IPS DF 4.7 (cell line): ENCODE measurements around the gene CCDC85C.

Experiments used
- DNase-seq: peaks from one replicate; pipeline ENCODE4 v3.0.0-alpha.2; 2013; ENCODE audit warnings: low spot score; ENCODE audit errors: extremely low read depth

Gene CCDC85C

DNA sequence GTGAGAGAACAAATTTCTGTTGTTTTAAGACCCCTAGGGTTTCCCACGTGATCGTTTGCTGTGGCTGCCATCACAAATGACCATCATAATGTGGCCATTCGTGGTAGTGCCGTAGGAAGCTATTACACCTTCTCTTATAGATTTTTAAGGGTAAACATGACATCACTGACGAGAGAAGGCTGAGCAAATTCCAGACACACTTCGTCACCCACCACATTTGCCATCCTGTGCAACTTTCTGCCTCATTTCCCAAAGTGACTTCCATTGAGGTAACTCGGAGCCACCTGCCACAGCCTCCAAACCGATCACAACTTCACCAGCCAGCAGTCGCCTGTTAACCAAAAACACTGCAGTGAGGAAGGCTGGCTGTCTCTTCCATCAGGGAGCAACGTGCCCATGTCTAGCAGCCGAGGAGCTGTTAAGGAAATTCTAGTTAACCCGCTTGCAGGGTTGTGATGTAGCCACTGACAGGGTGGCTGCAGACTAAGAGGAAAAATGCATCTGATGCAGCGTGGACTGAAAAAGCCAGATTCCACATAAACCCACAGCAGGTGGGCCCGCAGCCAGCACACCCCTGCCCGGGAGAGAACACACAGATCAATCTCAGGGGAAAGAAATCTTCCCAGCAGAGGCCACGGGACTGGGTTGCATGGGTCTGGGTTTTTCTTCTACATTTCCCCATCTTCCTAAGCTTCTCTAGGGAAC lies 44.6 kb downstream of the CCDC85C start:
- no peak for DNase-seq

DNA sequence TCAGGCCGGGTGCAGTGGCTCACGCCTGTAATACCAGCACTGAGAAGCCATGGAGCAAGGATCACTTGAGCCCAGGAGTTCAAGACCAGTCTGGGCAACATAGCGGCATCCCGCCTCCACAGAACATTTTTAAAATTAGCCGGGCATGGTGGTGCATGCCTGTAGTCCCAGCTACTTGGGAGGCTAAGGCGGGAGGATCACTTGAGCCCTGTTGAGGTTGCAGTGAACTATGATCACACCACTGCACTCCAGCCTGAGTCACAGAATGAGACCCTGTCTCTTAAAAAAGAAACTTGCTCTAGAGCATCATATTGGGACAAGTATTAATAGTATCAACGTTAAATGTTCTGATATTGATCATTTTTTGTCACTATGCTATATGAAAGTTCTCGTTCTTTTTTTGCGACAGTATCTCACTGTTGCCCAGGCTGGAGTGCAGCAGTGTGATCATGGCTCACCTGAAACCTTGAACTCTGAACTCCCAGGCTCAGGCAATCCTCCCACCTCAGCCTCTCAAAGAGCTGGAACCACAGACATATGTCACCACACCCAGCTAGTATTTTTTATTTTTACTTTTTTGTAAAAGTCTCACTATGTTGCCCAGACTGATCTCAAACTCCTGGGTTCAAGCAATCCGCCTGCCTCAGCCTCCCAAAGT lies 47.7 kb downstream of the CCDC85C start:
- no peak for DNase-seq

DNA sequence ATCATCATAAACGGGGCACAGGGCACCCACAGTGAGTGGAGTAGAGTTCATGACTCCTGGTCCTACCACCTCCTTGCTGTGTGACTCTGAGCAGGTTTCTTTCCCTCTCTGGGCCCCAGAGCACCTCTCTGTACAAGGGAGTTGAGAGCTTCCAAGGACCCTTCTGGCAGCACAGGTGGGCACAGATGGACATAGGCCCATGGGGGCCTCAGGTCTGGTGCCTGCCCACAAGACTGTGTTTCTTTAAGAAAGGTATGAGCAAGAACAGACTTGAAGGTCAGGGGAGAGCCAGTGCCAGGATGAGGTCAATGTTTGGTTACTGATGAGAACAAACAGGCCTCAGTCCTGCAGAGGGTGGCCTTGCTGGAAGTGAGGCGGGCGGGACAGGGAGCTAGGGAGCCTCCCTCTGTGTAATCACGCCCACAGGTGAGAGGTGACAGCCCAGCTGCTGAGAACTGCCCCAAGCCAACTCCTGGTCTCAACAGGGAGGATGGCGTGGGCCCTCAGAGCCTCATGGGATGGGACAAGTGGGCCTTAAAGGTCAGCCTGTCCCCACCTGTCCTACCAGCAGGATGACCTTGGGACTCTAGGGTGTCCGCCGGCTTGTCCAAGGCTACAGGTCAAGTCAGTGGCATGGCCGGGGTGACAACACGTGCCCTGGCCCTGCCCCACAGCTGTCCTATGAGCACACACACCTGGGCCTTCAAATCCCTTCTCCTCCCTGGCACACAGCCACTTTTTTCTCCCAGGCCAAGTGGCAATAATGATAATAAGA lies 49.1 kb downstream of the CCDC85C start:
- DNase-seq, result no peak

DNA sequence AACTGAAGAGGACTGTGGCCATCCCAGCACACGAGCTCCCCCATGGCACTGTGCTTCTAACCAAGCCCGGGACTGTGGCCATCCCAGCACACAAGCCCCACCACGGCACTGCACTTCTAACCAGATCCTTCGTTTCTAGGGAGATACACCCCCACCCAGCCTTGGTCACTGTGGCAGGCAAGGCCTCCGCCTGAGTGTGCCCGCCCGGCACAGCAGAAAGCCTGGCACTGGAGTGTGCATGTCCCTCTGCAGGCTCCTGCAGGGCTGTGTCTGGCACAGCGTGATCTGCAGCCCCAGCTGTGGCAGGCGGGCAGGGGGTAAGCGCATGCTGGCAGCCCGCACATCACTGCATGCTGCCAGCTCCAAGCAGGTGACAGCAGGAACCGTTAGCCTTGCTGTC lies 49.8 kb downstream of the CCDC85C start:
- DNase-seq, result no peak

DNA sequence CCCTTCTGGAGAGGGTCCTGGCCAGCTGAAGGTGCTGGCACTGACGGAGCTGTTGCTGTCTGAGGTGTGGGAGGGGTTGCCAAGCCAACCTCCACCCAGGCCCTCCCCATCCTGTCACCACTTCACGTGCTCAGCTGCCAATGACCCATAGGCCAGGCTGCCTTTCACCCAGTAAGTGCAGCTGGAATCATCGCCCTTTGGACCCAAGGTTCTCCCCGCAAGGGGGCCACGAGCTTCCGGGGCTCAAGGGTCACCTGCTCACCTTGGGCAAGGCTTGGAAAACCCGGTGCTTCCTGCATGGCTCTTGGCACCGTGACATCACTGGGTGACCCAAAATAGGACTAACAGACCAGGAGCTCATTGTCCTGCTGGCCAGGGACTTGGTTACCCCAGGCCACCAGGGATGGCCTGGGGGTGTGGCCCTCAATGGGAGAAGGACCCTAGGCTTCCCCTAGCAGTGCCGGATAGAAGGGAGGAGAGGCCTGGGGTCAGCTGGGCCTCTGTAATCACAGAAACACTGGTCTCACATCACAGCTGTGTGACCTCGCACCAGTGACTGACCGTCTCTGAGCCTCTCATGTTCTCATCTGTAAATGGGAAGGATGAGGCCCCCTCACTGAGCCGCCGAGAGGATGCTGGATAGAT lies 51.3 kb downstream of the CCDC85C start:
- DNase-seq, result no peak

DNA sequence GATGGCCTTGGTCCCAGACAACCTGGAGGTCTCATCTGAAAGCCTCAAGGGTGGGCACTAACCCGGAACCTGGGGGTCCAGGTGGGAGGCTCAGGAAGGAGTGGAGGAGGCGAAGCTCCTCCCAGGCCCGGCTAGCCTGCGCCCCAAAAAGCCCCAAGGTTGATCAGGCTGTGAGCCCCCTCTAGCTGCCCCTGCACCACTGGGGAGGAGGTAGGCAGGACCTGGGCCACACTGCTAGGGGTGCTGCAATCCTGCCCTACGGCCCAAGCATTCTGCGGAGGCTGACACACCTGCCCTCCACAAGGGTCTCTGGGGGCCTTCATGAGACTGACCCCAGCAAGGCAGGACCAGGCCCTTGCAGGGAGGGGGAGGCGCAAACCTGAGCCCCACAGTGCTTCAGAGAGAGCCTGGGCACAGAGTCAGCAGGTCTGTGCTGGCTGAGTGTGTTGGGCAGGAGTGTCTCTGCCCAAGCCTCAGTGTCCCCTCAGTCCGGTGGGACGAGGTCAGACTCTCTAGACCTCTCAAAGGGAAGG lies 51.9 kb downstream of the CCDC85C start:
- DNase-seq, result no peak

DNA sequence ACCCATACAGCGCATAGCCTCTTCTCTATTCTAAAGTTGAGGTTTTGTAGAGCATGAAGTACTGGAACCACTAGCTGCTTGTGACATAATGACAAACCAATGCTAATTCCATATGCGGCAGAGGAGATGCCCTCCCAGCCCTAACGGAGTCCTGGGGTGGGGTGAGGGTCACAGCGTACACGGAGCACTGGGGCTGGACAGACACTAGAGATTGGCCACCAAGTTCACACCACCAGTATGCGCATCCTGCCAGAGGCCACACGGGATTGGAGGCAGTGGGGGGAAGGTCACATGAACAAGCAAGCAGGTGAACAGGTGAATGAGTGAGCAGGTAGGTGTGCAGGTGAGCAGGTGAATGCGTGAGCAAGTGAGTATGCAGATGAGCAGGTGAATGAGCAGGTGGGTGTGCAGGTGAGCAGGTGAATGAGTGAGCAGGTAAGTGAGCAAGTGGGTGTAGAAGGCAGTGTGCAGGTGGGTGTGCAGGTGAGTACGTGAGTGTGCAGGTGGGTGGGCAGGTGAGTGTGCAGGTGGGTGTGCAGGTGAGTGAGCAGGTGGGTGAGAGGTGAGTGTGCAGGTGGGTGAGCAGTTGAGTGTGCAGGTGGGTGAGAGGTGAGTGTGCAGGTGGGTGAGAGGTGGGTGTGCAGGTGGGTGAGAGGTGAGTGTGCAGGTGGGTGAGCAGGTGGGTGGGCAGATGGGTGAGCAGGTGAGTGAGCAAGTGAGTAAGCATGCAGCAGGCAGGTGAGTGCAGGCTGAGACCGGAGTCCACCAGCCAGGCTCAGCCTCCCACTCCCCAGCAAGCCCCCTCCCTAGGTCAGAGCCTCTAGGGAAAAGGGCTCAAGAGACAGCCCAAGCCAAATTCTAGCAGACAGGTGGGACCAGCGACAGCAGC lies 52.7 kb downstream of the CCDC85C start:
- no peak for DNase-seq

DNA sequence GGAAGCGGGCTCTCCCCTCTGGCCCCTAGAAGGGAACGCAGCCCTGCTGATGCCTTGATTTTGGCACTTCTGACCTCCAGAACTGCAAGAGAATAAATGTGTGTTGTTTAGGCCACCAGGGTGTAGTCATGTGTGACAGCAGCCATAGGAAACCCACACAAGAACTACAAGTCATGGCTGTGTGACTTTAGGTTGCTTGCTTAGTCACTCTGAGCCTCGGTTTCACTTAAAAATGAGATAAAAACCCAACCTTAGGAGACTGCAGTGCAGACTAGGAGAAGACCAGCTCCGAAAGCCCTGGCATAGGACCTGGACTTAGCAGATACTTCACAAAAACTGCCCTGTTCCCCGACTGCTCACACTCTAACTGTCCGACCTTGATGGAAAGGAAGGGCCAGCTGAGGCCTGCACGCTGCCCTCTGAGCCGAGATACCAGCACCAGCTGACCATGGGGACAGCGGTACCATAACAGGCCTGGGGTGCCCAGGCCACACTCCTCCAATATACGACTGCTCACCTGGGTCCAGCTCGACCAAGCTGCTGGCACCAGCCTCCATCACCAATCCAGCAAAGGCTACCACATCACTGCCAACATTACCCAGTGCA lies 53.5 kb downstream of the CCDC85C start:
- DNase-seq, result no peak

DNA sequence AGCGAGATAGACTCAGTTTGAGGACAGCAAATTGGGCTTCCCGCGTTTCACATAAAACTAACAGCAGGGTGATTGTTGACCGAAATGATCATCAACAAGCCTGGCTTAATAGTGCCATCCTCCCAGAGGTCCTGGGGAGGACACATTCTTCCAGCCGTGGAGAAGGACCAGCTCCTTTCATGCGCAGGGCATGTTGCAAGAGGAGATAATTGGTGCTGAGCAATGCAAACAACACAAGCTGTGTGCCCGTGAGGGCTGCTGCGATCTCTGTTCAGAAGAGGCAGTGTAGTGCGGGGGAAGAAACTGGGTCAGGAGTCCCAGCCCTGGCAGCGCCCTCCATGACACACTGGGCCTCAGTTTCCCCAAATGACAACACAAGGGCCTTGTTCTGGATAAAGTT lies 54.3 kb downstream of the CCDC85C start:
- no peak for DNase-seq

DNA sequence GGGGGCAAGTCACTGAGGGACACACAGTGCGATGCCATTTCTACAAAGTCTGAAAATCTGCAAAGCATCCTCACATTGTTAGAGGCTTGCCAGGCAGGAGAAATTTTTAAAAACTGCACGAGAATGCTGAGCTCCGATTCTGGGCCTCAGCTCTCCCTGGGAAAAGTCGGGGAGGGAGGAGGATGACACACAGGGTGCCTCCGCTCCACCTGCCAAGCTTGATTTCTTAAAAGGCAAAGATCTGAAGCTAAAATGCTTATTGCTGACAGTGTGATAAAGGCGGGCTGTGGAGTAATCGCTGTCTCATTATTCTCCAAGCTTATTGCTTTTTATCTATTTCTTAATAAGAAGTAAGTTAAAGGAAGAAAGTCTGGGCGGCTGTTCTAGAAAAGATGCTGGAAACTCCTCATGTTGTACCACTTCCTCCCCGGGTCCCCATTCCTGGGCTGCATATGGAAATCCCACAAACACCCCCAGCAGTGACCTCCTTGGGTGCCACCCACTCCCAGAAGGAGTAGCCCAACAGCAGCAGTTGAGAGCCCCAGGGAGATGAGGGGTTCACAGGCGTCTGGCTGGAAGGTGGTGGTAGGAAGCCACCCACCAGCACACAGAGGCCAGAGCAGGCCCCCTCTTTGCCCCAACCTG lies 55.0 kb downstream of the CCDC85C start:
- DNase-seq, result no peak

DNA sequence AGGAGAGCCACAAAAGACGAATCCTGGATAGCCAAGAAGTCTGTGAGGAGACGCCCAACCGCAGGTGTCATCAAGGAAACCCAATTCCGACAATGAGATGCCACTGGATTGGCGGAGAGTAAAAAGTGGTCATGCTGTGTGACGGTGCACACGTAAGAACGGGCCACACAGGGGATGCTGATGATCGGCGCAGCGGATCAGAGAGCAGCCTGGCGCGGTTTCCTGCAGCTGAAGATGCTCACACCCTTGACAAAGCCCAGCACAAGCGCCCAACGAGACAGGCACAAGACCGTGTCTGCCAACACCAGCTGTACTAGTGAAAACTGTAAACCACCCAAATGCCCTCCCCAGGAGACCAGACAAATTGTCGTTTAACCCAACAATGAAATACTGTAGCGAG lies 55.8 kb downstream of the CCDC85C start:
- DNase-seq, result no peak

DNA sequence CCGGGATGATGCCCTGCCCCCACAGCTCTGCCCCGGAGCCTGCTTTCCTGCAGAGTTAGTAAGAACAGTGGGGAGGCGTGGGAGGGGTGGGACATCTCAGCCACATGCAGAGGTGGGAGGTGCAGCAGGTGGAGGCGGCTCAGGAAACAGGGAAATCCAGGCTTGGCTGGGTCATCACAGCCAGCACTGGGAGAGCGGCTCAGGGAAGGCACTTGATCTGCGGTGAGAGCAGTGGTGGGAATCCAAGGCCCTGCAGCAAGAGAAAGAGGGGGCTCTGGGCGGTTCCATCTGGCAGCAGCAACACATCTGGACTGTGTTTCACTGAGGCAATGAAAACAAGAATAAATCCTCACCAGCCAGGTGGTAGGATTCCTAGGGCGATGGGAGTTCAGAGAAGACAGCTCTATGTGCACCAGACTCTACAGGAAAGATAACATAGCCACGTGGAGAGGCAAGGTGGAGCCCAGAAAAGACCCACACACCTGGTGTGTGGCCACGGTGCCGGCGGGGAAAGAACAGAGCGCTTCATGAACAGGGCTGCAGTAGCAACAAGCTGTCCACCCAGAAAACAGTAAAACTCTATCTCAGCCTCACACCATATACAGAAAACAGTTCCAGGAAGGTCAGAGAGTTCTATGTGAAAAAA lies 57.6 kb downstream of the CCDC85C start:
- no peak for DNase-seq

DNA sequence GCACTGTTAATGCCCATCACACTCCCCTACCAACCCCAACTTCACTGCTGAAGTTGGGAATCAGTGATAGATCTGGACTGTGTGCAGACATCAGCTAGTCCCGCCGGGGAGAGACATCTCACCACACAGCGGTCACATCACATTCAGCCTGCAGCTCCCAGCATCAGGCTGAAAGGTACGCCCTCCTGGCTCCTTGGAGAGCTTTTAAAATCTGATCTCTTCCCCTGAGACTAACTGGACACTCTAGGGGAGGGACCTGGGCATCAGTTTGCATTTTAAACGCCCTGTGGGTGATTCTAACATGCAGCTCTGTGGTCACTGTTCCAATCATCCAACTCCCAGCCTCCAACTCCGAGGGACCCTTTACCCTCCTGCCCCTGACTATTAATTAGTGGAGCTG lies 58.4 kb downstream of the CCDC85C start:
- DNase-seq, result no peak

DNA sequence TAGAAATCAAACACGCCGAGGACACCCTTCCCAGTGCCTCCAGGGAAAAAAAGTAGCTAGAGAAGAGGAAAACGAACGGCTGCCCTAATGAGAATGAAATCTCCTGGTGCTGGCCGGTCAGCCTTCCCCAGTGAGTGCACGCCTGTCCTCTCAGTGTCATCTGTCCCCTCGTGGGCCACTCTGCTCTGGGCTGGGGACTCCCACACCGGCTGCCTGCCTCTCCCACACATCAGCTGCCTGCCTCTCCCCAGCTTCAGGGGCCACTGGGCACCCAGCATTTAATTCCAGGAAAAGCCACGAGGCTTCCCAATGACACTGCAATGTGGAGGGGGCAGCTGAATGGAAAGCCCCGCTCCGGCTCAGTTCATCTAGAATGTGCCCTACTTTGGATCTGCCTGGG lies 59.0 kb downstream of the CCDC85C start:
- no peak for DNase-seq

DNA sequence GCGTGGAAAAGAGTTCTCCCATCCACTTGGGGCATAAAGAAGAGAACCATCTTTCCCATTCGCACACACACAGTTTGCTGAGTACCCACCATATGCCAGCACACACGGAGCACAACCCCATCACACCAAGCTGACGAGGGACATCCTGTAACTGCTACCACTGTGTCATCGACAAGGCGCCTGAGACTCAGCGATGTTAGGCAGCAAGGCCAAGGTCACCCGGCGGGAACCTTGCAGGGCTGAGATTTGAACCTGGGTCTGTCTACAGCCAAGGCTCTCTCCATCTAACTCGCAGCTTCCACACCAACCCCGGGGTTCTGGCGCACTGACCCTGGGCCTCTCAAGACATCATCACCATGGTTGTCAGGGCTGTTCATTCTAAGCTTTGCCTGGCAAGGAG lies 60.0 kb downstream of the CCDC85C start:
- DNase-seq, result no peak

DNA sequence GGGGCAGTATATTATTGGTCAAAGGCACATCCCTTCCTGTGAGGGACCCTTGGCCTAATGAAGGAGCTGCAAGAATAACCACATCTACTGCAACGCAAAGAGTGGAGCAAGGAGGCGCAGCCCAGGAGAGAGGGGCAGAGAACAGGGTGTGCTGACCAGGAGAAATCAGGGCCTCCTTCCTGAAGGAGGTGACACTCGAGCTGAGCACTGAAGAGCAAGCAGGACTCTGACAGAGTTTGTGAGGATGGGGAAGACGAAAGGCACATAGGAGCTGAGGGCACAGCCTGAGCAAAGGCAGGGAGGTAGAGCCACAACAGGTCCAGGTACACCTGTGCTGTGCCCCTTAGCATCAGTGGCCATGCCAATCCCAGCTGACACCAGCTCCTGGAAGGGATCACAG lies 60.6 kb downstream of the CCDC85C start:
- DNase-seq, result no peak

DNA sequence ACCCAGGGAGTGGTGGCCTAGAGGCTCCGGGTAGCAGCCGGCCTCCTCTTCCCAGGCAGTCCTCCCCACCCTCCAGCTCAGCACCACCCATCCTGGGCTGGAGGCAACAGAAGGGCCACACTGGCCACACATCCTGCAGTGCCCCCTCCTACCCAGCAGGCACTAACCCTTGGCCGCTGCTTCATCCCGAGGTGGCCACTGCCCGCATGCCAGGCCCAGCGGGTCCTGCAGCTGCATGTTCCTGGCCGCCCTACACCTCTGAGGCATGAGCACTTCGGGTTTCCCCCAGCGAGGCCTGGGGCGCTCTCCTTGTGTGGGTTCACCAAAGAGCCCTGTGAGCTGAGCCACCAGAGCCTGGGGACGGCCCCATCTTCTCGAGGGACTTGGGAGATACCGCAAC lies 61.4 kb downstream of the CCDC85C start:
- DNase-seq, result no peak

DNA sequence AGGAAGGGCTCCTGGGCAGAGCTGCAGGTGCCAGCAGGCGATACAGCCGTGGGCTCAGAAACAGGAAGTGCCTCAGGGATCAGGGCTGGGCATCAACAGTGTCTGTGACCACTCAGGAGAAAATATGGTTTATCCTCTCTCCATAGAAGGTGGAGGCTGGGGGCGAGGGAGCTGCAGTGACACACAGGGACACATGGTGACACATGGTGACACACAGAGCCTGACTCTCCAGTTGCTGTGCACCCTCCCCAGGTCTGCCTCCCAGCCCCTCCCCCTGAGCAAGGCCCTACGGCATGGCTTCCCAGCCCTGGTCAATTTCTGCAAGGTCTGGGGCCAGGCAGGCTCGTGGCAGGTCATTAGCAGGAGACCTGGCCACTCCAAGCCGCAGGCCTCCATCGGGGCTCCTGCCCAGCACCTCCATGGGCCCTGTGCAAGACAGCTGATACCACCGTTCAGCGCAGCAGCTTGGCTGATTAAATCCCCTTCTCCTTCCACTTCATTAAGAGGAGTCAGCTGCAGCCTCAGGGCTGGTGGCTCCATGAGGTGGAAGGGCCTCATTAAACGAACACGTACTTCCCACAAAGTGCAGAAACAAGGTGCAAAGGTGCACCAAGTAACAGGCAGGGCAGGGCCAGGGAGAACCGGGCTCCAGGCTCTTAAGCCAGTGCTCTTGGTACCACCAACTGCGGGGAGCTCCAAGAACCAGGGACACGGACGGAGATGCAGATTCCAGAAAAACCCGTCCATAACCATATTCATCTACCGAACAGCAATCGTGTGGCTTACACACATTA lies 62.1 kb downstream of the CCDC85C start:
- DNase-seq, result no peak

DNA sequence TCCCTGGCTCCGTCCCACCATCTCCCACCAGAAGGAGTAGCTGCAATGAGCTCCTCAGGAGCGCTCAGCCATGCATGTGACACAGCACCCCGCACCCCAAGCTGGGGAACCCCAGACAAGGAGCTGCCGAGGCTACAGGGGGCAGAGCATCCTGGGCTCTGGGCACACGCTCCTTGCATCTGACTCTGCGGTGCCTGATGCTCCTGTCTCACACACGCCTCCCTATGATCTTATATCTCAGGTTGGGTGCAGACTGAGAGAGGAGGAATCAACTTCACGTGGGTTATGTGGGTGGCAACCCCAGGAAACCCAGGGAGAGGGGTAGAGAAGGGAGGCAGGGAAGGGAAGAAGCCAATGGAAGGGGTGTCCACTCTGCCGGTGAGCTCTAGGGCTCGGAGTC lies 62.8 kb downstream of the CCDC85C start:
- no peak for DNase-seq
